WERI-Rb-1 (cell line): Measurements from ENCODE around the gene CELSR3.

ENCODE experiments used
- DNase-seq: peaks from one replicate; pipeline ENCODE4 v3.0.0-alpha.2; 2020
- H3K27ac ChIP-seq: fragments of 250-450 bp; sonication (Bioruptor Pico); 2 replicates; pipeline ENCODE4 v1.5.1; 2020; ENCODE audit warnings: mild to moderate bottlenecking, moderate library complexity
- H3K27me3 ChIP-seq: fragments of 250-450 bp; sonication (Bioruptor Pico); 2 replicates; pipeline ENCODE4 v1.5.1; 2021; ENCODE audit warnings: mild to moderate bottlenecking, low read depth, moderate library complexity; ENCODE audit not compliant: insufficient read depth, severe bottlenecking
- H3K36me3 ChIP-seq: fragments of 250-450 bp; sonication (Bioruptor Pico); 2 replicates; pipeline ENCODE4 v1.5.1; 2020; ENCODE audit warnings: mild to moderate bottlenecking, moderate library complexity
- H3K4me3 ChIP-seq: 2 replicates; pipeline ENCODE4 v1.5.1; 2011; ENCODE audit warnings: low read depth, mild to moderate bottlenecking, control low read depth, low read length
- H3K9me3 ChIP-seq: fragments of 250-450 bp; sonication (Bioruptor Pico); 2 replicates; pipeline ENCODE4 v1.5.1; 2021; ENCODE audit warnings: mild to moderate bottlenecking, moderate library complexity; ENCODE audit not compliant: severe bottlenecking
- CTCF ChIP-seq: IDR thresholded peaks from 2 replicates; pipeline ENCODE4 v1.5.1; 2011; ENCODE audit warnings: low read depth, mild to moderate bottlenecking, control low read depth, inconsistent platforms, low read length

Gene CELSR3

GRCh38 chr3:48594417-48595049, 68.2 kb downstream of the CELSR3 start:
- Histone ChIP-seq H3K36me3 (peaks cover 22% of the 10 kb centered on the region), H3K27ac (no peak overlapping the region), H3K27me3 (no peaks in the 10 kb centered on the region), H3K4me3 (no peak overlapping the region), H3K9me3 (no peaks in the 10 kb centered on the region)
- TF ChIP-seq CTCF = no peak
- no peak for DNase-seq

- no peak overlapping the region for H3K27ac ChIP-seq
- H3K36me3 ChIP-seq = peaks cover 10% of the 10 kb centered on the region
- no peaks in the 10 kb centered on the region for H3K27me3 ChIP-seq
- DNase-seq = no peak
- H3K9me3 ChIP-seq = no peaks in the 10 kb centered on the region
- H3K4me3 ChIP-seq = no peak overlapping the region
- TF ChIP-seq CTCF = no peak
These were observed 69.3 kb downstream of the CELSR3 start for GRCh38 chr3:48593337-48593736.

- H3K9me3 ChIP-seq = no peaks in the 10 kb centered on the region
- no peaks in the 10 kb centered on the region for H3K27me3 ChIP-seq
- DNase-seq = no peak
- H3K27ac ChIP-seq = no peak overlapping the region
- H3K36me3 ChIP-seq = peaks cover 3% of the 10 kb centered on the region; the same call in 1 of the 2 replicates
- TF ChIP-seq CTCF = no peak
- no peak overlapping the region for H3K4me3 ChIP-seq
These were observed 70.1 kb downstream of the CELSR3 start for GRCh38 chr3:48592519-48593087.

- Histone ChIP-seq H3K27me3 (no peaks in the 10 kb centered on the region), H3K4me3 (no peak overlapping the region), H3K9me3 (no peaks in the 10 kb centered on the region), H3K36me3 (no peaks in the 10 kb centered on the region; the same call in 1 of the 2 replicates), H3K27ac (no peak overlapping the region)
- TF ChIP-seq CTCF = no peak
- no peak for DNase-seq
These were observed 70.7 kb downstream of the CELSR3 start for GRCh38 chr3:48591886-48592518.

- TF ChIP-seq CTCF = no peak
- Histone ChIP-seq H3K27ac (no peak overlapping the region), H3K36me3 (peaks cover 2% of the 10 kb centered on the region), H3K9me3 (no peaks in the 10 kb centered on the region), H3K27me3 (no peaks in the 10 kb centered on the region), H3K4me3 (no peak overlapping the region)
- DNase-seq = no peak
These were observed 71.2 kb downstream of the CELSR3 start for GRCh38 chr3:48591436-48591835.
